HG03354 (cell line): ENCODE data around the gene BCL2L13.
A peak's percentile ranks its signal among the peaks of the same experiment; 100 is the strongest.
"Not testable (repeated sequence)": the region's sequence is repeated elsewhere in the genome, so short reads cannot be mapped to it uniquely, and the experiment has no call there.

Source experiments
- ATAC-seq: cut with Tn5 transposase; IDR thresholded peaks from one replicate; pipeline ENCODE4 v1.9.1; 2021; ENCODE audit warnings: mild to moderate bottlenecking; ENCODE audit not compliant: unreplicated experiment, poor library complexity, severe bottlenecking

Gene BCL2L13

GRCh38 chr22:17675584-17675983 lies 37.0 kb downstream of the BCL2L13 start:
- ATAC-seq, result no peak

GRCh38 chr22:17678817-17679385 lies 40.3 kb downstream of the BCL2L13 start:
- no peak for ATAC-seq

DNA sequence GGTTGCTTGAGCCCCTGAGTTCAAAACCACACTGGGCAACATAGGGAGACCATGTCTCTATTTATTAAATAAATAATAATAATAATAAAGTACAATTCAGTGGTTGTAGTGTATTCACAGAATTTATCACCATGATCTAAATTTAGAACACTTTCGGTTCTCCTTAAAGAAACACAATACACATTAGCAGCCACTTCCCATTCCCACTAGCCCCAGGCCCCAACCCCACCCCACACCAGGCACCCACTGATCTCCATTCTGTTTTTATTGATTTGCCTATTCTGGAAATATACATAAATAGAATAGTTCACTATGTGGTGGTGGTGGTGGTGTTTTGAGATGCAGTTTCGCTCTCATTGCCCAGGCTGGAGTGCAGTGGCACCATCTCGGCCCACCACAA lies 45.7 kb downstream of the BCL2L13 start:
- no peak for ATAC-seq

DNA sequence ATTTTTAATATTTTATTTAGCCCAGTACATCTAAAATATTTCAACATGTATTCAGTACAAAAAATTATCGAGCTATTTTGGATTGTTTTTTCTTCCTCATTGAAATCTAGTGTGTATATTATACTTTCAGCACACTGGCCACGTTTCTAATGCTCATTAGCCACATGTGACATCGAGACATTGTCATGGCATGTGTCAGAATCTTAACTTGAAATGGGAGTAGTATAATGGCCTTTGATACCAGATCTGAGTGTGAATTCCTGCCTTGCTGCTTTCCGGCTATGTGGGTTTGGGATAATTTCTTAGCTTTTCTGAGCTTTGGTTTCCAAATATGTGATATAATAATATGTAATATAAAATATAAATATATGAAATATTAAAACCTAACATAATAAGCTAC lies 54.3 kb downstream of the BCL2L13 start:
- ATAC-seq, result no peak

DNA sequence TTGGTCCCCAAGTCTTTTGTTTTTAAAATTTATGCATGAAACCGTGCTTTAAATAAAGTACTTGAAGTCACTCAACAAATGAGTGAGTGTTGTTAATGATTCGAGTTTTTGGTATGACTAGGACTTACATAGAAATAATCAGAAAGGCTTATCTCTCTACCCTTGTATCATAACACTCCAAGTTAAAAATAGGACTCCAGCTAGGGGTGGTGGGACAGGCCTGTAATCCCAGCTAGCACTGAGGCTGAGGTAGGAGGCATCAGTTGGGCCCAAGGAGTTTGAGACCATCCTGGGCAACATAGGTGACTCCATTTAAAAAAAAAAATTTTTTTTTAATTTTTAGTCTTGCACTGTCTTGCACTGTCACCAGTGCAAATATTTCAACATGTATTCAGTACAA lies 55.6 kb downstream of the BCL2L13 start:
- ATAC-seq, result no peak

- ATAC-seq, result no peak
Observed at GRCh38 chr22:17694752-17695151, 56.2 kb downstream of the BCL2L13 start.

GRCh38 chr22:17695986-17696385 lies 57.4 kb downstream of the BCL2L13 start:
- no peak for ATAC-seq

- not testable (repeated sequence) for ATAC-seq
Observed at GRCh38 chr22:17697196-17697595, 58.6 kb downstream of the BCL2L13 start.

- not testable (repeated sequence) for ATAC-seq
Observed at GRCh38 chr22:17698276-17698675, 59.7 kb downstream of the BCL2L13 start.

GRCh38 chr22:17698948-17699347 lies 60.4 kb downstream of the BCL2L13 start:
- no peak for ATAC-seq

GRCh38 chr22:17699696-17700340 lies 61.3 kb downstream of the BCL2L13 start:
- ATAC-seq, result no peak

DNA sequence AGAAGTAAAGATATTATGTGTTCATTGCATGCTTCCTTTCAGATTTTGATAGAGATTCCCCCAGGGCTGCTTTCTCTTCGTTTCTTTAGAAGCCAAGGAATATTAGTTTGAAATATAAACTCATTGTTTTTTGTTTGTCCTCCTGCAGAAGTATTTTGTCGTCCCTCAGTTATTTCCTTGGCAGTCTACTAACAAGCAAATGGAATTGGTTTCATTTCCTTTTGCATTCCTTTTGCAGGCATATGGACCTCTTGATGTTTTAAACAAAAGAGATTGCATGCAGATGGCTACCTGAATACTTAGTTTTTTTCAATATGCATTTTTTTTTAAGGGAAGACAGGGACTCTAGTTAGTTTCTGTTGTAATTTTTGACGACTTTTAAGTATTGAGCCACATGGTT lies 62.2 kb downstream of the BCL2L13 start:
- ATAC-seq, result no peak

- ATAC-seq, result no peak
Observed at GRCh38 chr22:17703811-17704210, 65.3 kb downstream of the BCL2L13 start.

DNA sequence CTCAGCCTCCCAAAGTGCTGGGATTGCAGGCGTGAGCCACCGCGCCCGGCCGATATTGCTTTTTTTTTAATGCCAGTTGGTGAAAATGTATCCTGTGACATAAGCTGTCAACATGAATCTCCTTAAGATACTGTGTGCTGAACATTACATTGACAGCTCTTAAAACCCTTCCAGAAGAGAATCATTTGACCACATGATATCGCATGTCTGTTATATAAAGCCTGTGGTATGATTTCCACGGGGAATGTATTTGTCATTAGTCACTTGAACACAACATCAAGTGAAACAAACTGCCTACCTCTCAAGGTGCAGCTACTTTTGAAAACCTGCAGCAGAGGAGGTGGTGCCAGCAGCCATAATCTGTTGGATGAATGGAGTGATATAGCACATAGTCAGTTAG lies 67.0 kb downstream of the BCL2L13 start:
- no peak for ATAC-seq

DNA sequence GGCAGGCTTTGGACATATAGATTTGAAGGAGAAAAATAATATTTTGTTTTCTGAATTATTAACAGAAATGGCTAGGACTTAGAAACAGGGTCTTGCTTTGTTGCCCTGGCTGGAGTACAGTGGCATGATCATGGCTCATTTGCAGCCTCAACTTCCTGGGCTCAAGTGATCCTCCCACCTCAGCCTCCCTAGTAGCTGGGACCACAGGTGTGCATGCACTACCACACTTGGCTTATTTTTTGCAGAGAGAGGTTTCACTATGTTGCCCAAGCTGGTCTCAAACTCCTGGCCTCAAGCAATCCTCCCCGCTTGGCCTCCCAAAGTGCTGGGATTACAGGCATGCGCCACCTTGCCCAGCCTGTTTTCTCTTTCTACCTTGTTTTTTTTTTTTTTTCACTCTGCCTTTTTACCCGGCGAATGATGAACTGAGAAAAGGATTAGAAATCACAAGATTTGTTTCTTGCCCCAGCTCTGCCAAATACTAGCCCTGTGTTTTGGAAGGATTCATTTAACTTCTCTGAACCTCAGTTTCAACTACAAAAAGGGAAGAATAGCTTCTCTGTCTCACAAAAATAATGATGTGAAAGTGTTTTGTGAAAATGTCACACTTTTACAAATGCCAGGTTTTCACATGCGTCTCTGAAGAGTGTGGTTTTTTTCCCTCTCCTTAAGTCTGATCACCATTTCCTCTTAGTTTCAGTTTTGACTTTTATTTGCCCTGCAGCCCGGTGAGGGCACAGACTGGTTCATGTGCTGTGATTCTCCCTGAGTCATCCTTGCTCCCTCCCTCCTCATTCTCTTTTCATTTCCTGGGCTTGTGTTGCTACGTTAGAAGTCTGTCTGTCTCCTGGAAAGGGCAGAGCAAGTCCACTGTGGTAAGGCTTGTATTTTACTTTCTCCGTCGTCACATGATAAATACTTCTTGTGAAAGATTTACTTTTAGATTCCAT lies 67.7 kb downstream of the BCL2L13 start:
- peak; percentile 83 for ATAC-seq

GRCh38 chr22:17706947-17707346 lies 68.4 kb downstream of the BCL2L13 start:
- ATAC-seq, result no peak

GRCh38 chr22:17707526-17707925 lies 69.0 kb downstream of the BCL2L13 start:
- no peak for ATAC-seq

GRCh38 chr22:17710023-17710422 lies 71.5 kb downstream of the BCL2L13 start:
- no peak for ATAC-seq

DNA sequence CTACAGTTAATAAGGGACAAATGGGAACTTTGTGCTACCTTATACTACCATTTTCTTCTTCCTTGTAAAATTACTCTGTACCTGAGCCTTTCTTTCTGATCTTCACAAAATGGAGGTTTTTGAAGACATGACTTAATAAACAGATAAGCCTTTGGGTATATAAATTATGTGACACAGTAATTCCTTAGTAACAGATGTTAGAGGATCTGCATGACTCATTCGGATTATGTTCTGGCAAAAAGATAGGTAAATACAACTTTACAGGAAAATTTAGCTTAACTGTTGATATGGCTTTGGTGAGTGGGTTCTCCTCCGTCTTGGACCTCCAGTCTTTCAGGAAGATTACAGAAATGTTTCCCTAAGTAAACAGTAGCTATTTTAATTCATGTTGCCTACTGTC lies 73.9 kb downstream of the BCL2L13 start:
- no peak for ATAC-seq

DNA sequence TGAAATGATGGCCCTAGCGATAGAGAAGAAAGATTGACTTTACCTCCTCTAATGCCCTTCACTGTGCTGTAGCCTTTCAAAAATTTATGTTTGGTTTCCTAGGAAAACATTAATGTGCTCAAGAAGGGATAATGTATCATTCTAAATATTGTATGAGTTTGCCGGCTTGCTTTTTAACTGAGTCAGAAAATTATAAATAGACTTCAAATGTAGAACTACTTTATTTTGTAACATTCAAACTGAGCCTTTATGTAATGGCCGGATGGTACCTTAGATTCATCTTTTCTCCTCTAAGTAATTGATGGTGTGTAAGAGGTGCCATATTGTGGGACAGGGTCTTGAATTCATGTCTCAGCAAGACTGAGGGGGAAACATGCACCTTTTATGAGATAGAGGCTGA lies 78.0 kb downstream of the BCL2L13 start:
- no peak for ATAC-seq

- no peak for ATAC-seq
Observed at GRCh38 chr22:17717708-17718107, 79.2 kb downstream of the BCL2L13 start.
